IPS-NIHi7 (cell line): Measurements from ENCODE around the gene CDKN2B-AS1.

ENCODE experiments used
- DNase-seq: peaks from one replicate; pipeline ENCODE4 v3.0.0; 2012; ENCODE audit warnings: mixed read lengths; ENCODE audit errors: extremely low spot score

Gene CDKN2B-AS1

DNA sequence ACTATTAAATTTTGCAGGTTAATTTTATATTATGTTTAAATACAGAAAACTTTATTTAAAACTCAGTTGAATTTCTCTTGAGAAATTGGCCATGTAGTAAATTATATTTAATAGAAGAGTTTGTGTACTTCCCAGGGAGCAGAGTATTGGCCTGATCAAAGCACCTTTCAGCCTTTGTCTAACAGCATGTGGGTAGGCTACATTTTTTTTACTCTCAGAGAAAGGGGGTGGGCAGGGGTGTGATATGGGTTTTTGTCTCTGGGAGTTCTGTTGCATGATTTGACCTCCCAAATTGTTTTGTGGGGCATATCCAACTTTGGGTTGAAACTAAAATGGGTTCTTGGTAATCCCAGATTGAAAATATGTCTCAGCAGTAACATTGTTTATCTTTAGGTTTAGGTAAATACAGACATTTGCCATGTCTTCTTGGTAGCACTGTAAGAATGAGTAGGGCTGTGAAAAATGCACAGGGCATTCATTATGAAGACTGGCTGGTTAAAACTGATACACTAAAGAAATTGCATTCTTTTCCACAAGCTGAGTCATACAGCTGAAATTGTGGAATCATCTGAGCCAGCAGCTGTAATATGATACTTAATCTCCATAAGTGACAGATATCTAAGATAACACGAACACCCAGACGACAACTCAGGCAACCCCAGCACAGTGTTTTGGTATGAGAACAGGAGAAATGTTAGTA, 89.9 kb downstream of the CDKN2B-AS1 start:
- no peak for DNase-seq

GRCh38 chr9:22088053-22088716, 93.6 kb downstream of the CDKN2B-AS1 start:
- DNase-seq = no peak

- no peak for DNase-seq
Observed at GRCh38 chr9:22088717-22089061, 94.1 kb downstream of the CDKN2B-AS1 start.

- no peak for DNase-seq
Observed at GRCh38 chr9:22097707-22098106, 103.1 kb downstream of the CDKN2B-AS1 start.

DNA sequence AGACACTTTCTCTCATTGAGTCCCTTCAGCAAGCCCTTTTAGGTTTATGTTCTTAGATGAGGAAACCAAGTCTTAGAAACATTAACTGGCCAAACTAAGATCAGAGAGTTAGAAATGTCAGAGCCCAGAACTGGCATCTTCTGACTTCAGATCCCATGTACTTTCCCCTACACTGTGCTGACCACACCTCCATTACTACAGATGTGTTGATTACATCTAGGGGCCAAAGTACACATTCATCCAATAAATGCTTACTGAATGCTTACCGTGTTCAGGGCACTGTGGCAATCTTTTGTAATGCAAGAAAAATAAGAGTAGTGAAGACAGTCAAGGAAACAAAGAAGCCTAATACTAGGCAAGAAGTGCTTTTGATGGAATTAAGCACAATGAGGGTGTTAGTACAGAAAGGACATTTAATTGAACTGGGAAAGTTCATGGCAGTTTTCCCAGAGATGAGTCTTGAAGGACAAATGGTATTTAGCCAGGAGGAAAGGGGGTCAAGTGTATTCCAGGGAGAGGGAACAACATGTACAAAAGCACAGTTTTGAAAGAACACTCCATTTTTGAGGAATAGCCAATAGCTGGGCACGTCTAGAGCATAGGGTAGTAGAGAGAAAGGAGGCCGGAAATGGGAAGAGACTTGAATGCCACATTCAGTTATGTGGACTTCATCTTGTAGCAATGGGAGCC, 104.2 kb downstream of the CDKN2B-AS1 start:
- no peak for DNase-seq

DNA sequence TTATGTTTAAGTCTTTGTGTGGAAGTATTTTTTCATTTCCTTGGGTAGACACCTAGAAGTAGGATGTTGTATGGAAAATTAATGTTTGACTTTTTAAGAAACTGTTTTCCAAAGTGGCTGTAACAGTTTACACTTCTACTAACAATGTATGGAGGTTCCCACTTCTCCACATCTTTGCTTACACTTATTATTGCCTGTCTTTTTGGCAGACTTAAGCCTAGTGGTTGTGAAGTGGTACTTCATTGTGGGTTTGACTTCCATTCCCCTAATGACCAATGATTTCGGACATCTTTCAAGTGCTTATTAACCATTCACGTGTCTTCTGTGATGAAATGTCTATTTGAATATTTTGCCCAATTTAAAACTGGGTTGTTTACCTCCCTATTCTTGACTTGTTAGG, 106.0 kb downstream of the CDKN2B-AS1 start:
- DNase-seq = no peak

DNA sequence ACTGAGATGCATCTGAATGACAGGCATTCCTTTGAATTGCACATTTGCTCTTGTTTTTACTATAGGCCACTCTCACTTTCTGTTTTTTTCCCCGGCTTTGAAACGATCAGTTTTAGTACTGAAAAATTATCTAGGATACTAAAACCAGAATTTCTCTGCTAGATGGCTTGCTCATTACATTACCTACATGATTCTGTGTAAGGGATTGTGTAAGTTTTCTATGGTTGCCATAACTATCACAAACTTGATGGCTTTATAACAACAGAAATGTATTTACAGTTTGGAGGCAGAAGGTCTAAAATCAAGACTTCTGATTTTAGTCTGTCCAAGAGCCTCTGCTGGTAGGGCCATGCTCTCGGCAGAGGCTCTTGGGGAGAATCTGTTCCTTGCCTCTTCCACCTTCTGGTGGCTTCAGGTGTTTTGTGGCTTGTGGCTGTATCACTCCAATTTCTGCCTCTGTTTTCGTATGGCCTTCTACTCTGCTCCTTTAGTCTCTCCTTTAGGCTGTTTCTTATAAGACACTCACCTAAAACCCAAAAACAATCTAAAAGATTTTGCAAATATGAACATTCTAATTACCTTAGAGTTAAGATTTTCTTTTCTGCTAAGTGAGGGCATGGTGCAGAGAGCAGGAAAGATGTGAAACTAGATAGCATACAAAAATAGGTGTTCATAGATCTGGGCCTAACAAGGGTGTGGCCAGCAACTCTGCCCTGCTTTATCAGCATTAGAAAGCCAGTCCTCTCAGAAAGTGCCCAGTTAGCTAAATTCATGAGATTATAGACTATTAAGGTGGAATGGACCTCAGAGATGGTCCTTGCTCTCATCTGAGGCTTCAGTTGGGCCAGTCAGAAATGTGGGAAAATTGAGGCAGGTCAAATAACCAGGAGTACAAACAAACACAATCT, 107.8 kb downstream of the CDKN2B-AS1 start:
- no peak for DNase-seq

GRCh38 chr9:22103685-22104575, 109.3 kb downstream of the CDKN2B-AS1 start:
- DNase-seq = no peak

DNA sequence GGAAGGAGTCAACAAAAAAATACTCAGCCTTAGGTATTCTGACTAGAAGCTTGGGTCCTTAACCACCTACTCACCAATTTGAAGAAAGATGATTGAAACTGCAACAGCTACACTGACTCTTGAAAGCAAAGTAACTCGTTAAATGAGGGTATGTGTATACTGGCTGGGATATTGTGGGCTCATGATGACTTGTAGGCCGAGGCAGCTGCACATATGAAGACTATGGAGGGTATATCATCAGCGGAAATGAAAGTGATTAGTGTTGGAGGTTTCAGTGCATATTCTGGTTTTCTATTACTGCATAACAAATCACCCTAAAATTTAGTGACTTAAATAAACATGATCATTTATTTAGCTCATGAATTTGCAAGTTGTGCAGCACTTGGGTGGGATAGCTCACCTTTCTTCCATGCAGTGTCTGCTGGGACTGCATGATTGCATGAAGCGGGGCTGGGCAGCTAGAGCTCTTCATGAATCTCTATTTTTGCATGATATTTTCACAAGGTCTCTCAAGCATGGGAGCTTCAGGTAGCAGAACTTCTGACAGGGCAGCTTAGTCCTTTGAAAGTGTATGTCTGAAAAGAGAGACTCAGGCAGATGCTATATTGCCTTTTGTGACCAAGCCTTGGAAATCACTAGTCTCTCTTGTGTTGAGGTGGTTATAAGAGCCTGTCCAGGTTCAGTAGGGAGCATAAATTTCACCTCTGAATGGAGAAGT, 110.6 kb downstream of the CDKN2B-AS1 start:
- no peak for DNase-seq

DNA sequence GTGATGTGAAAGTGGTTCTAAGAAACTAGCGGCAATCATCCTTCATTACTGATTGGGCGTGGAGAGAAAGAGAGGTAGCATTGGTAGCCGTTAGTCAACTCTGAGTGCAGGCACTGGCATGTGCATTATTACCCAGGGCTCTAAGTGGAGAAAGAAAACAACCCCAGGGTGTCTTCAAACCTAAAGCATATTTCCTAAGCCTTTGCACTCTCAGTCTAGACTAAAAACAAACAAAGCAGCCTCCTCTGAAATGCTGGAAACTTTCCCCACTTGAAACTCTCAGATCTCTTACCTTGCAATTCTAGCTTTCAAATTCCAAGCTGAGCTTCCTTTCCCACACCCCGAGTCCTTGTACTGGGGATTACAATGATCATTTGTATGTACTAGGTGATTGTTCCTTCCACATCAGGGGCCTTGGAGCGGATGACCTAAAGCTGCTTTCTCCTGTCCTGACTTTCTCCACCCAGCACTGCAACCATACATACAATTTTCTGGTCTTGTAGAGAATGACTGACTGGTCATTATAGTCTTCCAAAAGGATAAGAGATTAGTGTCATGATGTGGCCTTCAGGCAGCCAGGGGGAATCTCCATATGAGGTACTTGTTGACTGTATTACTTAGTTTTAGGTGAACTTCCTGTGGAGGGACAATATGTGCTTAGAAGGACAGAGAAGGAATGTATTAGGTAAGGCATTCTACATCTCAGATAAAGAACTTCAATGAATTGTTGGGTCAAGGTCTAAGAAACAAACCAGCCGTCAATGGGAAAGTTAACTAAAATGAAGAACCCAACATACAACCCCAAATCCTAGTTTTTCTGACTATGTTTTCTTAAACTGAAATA, 112.8 kb downstream of the CDKN2B-AS1 start:
- DNase-seq = no peak

- no peak for DNase-seq
Observed at GRCh38 chr9:22108581-22109370, 114.2 kb downstream of the CDKN2B-AS1 start.

DNA sequence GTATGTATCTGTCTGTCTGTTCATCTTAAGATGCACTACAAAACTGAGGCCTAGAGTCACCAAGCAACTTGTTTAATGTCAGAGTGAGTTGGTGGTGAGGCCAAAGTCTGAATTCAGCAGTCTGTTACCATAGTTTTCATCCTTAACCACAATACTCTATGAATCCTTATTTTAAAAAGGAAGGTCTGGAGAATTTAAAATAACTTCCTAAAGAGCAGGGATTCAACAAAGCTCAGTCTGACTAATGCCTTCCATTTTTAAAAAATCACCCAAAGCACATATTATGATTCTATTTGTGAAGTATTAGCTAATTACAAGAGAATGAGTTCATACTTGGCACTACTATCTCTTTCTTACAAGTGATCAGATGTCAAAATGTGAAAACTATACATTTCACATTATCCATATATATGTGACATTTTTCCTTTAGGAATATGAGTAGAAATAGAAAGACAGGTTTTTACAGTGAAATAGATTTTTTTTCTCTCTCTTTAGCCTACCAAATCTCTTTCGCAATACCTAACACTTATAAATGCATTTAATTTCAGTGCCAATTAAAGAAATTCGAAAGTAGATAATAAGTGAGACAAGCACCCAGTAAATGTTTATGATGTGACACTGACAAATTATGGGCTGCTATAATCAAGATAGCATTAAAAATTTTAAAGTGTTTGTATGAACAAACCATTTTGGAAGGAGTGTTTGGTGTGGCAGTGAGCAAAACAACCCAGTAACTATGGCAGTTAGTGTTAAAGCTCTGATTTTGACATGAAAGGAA, 116.8 kb downstream of the CDKN2B-AS1 start:
- DNase-seq = no peak

GRCh38 chr9:22111954-22112247, 117.3 kb downstream of the CDKN2B-AS1 start:
- no peak for DNase-seq

GRCh38 chr9:22112870-22113821, 118.6 kb downstream of the CDKN2B-AS1 start:
- DNase-seq = no peak

DNA sequence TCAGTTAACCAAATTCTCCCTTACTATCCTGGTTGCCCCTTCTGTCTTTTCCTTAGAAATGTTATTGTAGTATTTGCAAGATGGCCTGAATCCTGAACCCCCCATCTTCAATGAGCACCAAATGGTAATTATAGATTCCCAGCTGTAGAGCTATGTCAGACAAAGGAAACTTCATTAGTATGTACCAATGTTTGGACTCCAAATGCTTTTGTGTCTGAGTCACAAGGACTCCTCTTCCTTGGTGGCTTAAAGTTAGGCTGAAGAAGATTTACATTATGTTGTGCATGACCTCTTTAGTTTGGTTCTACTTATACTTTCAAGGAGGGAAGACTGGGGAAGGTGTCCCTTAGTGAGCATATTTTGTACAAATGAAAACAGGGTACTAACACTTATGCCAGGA, 120.4 kb downstream of the CDKN2B-AS1 start:
- DNase-seq = no peak

GRCh38 chr9:22116758-22117157, 122.2 kb downstream of the CDKN2B-AS1 start:
- no peak for DNase-seq
